Stimulated activated CD4-positive, alpha-beta T cell treated with anti-CD3 and anti-CD28 coated beads, Interleukin-4, amount 100 ng/mL, for 48 hours (primary cell): ENCODE results near the gene TTLL9.

Experiments used
- DNase-seq, 2 donors: peaks; one replicate each; pipeline ENCODE4 v3.0.0-alpha.2; 2020; ENCODE audit warnings: low read depth in 2 of 2

The TTLL9 gene

DNA sequence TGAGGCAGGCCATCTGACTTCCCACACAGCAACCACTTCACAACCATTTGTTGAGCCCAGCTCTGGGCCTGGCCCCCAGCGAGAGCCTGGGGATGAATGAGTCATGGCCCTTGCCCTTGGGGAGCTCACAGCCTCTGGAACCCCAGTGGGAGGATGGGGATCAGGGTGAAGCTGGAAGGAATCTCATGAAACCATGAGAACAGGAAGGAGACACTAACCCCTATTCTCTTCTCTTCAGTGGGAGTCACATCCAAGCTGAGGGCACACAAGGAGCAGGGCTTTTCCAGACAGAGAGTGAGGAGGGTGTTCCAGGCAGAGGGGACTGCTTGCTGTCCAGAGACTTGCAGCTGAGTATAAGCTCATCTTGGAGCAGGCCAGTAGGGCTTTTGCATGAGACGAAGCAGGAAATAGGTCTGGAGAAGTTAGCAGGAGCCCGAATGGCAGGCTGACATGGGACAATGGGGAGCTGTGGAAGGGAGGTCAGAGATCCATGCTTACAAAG lies 32.5 kb upstream of the TTLL9 start:
- DNase-seq = no peak

DNA sequence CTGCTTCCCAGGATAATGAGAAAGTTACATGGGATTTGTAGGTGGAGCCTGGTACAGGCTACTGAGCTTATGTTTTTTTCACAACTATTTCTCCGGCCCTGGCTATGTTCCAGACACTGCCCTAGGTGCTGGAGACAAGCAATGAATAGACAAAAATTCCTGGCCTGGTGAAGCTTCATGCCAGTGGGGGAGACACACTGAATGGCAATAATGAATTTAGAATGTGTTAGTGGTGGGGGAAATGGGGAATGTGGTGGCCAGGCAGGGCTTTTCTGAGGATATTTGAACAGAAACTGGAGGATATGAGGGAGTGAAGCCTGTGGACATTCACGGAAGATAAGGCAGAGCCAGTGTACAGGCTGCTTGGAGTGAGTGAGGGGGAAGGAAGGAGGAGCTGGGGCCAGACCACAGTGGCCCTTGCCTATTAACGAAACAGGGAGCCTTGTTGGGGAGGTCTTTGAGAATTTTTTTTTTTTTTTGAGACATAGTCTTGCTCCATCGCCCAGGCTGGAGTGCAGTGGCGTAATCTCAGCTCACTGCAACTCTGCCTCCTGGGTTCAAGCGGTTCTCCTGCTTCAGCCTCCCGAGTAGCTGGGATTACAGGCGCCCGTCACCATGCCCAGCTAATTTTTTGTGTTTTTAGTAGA lies 31.7 kb upstream of the TTLL9 start:
- DNase-seq = no peak

DNA sequence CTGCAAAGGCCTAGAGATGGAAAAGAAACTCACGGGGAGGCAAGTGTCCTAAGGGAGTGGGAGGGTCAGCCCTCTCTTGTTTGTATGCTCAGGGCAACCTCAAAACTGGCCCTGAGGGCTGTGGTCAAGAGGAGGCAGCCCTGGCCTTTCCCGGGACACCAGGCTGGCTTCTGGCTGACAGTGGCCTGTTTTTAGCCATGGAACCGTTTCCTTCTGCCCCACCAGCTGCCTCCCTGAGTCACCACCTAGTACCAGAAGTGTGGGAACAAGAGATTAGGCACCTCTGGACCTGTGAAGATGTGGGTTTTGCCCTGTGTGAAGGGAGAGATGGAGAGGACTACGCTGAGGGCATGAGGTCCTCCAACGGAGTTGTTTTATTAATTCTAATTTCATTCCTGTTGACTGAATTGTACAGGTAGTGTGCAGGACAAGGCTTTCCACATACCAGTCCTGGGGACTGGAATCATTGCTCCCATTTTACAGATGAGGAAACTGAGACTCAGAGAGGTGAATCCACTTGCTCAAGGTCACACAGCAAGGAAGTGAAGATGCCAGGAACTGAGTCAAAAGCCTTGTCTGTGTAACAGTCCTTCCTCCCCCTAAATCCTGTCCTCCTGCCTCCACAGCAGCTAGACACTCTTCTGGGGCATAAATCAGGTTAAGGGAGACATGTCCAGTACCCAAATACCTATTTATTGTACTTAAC lies 30.5 kb upstream of the TTLL9 start:
- no peak for DNase-seq

DNA sequence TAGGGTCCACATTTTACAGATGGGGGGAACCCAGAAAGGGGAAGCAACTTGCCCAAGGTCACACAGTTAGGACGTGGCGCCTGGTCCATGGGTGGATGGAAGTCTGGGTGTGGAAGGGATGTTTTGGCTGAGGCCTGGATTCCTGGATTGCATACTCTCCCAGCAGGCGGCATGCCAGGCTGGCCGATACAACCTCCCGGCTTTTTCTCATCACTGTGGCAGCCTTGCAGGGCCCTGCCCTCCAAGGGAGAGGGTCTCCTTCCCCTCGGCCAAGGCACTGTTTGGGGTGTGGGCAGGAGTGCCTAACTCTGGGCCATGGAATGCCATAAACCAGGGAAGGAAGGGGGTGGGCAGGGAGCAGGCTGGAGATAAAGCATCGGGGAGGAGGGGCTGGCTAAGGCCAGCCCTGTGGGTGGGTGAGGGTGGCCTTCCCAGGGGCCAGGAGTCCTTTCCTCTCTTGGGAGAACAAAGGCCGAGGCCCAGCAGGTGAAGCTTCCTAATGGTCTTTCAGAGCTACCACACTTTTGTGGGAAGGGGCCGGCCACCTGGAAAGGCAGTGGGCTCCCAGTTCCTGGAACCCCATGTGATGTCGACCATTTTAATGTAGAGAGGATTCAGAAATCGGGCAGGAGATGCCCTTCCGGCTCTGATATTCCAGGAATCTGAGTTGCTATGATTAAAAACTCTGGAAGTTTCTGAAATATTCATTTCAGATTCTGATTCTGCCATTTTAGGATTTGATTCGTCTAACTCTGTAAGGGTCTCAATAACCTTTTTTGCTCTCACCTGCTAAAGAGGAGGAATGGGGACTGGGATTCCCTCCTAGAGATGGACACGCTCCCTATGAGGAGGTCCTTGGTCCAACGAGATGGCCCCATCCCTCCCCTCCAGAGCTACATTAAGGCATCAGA lies 29.3 kb upstream of the TTLL9 start:
- no peak for DNase-seq

DNA sequence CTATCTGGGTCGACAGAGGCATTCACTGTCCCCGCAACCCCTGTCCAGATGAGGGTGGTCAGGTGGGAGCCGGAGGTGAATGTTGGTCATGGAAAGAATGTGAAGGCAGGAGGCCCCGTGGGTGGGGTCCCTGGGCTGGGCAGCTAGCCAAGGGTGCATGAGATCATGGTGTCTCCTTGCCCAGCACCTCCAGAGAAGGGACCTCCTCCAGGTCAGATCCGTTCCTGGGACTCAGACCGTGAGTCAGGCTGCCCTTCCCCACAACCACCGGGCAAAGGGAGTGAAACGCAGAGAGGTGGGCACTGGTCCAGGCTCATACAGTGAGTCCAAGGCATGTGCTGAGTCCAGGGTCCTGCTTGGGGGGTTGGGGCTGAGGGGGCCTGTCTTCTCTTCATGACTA lies 28.5 kb upstream of the TTLL9 start:
- DNase-seq = no peak

DNA sequence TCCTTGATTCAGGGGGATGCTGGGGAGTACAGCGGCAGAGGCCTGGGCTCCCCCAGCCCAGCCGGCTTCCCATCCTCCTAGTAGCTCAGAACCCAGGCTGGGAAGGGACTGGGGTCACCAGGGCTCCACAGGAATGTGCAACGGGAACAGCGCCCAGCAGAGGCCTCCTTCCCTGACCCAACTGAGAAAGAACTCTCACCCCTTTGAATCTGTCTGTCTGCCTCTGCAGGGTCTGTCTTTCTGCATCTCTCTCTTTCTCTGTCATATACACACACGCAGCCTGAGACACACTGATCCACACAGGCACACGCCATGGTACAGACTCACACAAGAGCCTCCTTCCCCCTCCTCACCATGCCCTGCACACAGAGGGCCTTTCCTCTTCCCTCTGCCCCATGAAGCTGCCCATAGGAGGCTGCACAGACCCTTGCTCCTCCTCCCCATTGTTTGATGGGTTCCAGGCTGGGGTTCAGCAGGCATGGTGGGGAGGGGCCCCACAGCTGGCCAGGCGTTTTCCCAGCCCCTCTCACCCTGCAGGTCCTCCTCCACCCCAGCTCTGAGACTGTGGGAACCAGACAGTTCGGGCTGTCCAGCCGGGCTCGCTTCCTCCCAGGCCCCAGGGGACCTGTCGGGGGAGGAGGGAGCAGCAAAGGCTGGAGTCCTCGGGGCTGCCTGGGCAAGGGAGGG lies 27.8 kb upstream of the TTLL9 start:
- DNase-seq = no peak

DNA sequence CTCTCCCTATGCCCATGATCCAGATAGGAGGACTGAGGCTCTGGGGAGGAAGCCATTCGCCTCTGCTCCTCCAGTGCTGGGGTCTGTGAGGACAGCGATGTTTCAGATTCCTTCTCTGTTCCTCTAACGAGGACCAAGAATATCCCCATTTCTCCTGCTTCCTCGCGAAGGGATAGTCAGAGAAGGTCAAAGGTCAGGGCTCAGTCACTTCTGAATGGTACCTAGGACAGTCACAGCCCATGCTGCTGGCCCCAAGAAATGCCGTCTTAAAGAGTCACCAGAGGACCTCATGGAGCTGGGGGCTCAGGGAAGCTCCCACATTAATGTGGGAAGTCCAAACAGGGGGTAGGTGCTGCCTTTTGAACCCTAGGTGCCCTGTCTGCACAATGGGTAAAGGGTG lies 27.1 kb upstream of the TTLL9 start:
- no peak for DNase-seq

GRCh38 chr20:31843881-31844280 lies 26.6 kb upstream of the TTLL9 start:
- no peak for DNase-seq

- DNase-seq = no peak
Measured at GRCh38 chr20:31844737-31845299, 25.6 kb upstream of the TTLL9 start.

GRCh38 chr20:31845300-31845863 lies 25.1 kb upstream of the TTLL9 start, which contains the start of gene FOXS1:
Gene FOXS1, minus strand, starts transcription at chr20:31845604. Its CDS starts 62 bp downstream, at chr20:31845542.
- DNase-seq = no peak

GRCh38 chr20:31846793-31847138 lies 23.7 kb upstream of the TTLL9 start:
- no peak for DNase-seq

DNA sequence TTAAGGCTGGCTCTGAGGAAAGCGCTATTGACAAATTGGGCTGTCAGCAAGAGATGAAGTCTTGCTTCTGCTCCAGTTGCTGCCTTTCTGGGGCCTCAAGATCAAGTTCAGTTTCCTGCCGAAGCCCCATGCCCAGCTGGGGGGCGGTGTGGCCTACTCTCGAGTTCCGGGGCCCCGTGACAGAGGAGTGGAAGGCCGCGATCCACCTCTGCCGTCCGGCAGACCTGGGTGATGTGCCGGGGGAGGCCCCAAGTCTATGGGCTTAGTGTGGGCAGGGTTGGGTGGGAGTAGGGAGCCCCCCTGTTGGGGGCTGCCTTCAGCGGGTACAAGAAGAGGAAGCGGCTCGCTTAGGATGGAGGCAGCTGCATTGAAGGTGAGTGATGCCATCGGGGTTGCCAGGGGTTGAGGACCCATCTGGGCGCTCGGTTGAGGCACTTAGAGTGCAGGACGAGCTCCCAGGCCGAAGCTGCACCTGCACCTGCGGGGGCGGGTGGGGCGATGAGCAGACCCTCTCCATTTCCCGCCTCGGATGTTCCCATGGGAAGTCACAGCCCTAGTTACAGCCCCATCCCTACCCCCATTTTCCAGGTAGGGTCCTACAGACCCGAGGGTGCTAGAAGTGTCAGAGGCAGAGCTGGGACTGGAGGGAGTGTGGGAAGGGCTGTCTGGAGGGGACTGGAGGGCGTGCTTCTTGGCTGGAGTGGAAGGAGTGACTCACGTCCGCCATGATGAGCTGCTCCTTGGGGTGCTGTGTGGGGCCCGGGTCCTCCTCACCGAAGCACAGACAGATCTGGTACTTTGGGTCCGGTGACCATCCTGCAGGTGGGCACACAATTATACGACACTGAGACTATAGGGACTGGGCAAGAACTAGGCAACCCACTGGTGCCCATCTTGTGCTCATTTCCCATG lies 22.1 kb upstream of the TTLL9 start:
- no peak for DNase-seq

DNA sequence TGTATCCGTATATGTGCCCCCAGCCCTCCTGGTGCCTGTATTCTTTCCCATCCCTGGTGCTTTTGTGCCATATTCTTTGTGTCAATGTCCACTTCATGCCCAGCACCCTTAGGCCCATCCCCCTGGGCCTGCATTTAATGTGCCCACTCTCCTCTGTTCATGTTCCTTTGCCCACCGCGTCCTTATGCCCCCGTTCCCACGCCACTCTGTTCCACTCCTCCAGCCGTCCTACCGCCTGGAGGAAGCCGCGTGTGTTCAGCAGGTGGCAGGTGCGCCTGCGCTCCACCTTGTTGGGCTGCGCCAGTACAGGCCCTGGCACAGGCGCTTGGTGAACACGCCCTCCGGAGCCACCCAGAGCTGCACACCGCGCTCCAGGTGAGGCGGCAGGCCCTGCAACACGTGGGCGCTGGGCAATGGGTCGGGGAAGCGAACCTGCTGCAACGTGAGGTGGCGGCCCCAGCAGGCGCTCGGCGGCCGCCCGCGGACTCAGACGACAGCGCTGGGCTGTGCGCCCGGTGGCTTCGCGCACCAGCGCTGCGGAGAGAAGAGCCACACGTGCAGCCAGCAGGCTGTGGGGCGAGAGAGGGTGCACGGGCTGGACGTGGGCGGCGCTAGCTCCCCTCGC lies 21.0 kb upstream of the TTLL9 start:
- no peak for DNase-seq

GRCh38 chr20:31851240-31851955 lies 19.0 kb upstream of the TTLL9 start:
- no peak for DNase-seq

- DNase-seq = no peak
Measured at GRCh38 chr20:31853481-31853880, 17.0 kb upstream of the TTLL9 start.

DNA sequence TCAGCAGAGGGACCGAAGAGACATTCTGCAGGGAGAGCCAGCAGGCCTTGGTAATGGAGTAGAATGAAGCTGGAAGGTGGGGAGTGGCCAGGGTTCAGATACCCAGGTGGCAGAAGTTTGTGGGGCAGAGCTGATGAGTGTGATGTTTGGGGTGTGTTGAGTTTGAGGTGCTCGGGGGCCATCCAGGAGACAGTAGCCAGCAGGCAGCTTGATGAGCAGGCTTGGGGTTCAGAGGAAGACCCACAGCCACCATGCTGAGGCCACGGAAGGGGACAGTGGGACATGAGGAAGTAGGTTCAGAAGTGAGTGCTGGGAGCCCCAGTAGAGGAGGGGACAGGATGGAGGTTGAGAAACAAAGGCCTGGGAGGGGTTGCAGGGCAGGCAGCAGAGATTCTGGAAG lies 13.9 kb upstream of the TTLL9 start:
- no peak for DNase-seq

DNA sequence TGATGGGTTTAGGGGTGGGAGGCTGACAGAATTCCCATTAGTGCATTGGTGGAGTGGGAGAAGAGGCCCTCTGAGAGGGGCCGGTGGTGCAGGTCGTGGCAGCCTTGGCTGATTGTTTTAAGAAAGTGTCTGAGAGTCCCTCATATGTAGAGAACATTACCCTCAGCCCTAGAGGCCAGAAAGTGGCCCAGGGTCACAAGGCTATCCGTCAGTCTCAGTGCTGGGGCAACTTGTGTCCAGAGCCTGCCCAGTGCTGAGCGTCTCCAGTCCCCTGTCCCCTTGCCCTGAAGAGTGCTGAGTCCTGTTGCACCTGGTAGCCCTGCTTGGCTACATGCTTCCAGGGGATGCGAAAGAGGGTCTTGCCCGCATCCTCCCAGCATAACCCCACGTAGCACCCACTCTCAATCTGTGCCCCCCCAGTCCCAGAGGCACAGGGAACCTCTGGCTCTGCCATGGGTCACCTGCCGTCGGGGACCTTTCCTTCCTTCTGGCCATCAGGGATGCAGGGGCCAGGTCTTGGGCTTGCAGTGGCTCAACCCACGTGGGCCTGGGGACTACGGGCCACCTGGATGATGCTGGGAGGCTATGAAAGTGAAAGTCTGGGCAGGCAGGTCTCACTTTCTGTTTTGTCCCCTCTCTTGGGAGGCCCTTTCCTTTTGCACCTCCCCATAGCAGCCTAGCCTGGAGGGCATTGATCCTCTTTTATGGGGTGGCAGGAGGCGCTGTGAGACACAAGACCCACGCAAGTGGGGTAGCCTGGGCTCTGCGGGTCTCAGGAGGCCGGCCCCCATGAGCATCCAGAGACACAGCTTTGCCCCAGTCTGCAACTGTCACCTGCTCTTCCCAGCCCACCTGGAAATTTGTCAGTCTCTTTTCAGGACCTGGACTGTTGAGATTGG lies 12.3 kb upstream of the TTLL9 start:
- DNase-seq = no peak

GRCh38 chr20:31858760-31859083 lies 11.7 kb upstream of the TTLL9 start:
- no peak for DNase-seq
